VCaP (cell line): Measurements from ENCODE around the gene HOXA13.

Experiments used
- H3K27ac ChIP-seq: fragments of 450-650 bp; 2 replicates; pipeline ENCODE4 v1.5.1; 2017
- TF ChIP-seq, protein P1 (sequence below): fragments of 450-650 bp; conservative IDR thresholded peaks from 2 replicates; pipeline ENCODE4 v1.5.1; 2017; ENCODE audit warnings: mild to moderate bottlenecking, moderate library complexity

HOXA13 gene

GRCh38 chr7:27161214-27161720 lies 38.6 kb downstream of the HOXA13 start:
- H3K27ac ChIP-seq: peak overlapping the region; percentile 99
- TF ChIP-seq, protein P1, sequence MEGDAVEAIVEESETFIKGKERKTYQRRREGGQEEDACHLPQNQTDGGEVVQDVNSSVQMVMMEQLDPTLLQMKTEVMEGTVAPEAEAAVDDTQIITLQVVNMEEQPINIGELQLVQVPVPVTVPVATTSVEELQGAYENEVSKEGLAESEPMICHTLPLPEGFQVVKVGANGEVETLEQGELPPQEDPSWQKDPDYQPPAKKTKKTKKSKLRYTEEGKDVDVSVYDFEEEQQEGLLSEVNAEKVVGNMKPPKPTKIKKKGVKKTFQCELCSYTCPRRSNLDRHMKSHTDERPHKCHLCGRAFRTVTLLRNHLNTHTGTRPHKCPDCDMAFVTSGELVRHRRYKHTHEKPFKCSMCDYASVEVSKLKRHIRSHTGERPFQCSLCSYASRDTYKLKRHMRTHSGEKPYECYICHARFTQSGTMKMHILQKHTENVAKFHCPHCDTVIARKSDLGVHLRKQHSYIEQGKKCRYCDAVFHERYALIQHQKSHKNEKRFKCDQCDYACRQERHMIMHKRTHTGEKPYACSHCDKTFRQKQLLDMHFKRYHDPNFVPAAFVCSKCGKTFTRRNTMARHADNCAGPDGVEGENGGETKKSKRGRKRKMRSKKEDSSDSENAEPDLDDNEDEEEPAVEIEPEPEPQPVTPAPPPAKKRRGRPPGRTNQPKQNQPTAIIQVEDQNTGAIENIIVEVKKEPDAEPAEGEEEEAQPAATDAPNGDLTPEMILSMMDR: no peak; the same call in none of the 2 replicates

DNA sequence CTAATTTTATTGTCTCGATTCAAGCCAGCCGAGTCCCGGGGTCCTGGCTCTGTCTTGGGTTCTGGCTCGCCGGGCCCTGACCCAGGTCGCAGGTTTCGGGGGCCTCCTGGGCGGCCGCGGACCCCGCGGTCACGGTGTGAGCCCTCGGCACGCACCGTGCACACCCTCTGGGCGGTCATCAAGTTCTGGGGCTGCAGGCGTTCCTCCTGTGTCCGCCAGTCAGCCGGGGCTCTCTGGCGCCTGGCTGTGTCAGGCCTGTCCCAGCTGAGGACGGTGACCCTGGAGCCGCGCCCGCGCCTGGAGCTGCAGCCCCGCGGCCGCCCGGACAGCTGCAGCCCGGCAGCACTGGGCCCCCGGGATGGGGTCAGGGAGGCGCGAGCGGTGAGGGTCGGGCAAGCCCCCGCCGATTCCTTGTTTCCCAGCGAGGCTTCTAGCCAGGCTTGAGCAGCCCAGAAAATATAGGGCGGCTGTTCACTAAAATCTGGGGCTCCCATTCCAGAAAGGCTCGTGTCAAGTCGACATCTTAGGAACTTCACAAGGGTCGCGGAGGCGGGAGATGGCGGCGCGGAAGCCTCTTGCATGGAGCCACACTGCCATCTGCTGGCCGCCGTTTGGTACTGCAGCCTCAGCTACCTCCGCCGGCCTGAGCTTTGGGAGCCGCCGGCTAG lies 39.2 kb downstream of the HOXA13 start:
- TF ChIP-seq, protein P1: peak; percentile 96
- peak overlapping the region; percentile 99 for H3K27ac ChIP-seq

- peak overlapping the region; percentile 99 for H3K27ac ChIP-seq
- TF ChIP-seq, protein P1: no peak
These were observed 39.7 kb downstream of the HOXA13 start for GRCh38 chr7:27160145-27160545.

DNA sequence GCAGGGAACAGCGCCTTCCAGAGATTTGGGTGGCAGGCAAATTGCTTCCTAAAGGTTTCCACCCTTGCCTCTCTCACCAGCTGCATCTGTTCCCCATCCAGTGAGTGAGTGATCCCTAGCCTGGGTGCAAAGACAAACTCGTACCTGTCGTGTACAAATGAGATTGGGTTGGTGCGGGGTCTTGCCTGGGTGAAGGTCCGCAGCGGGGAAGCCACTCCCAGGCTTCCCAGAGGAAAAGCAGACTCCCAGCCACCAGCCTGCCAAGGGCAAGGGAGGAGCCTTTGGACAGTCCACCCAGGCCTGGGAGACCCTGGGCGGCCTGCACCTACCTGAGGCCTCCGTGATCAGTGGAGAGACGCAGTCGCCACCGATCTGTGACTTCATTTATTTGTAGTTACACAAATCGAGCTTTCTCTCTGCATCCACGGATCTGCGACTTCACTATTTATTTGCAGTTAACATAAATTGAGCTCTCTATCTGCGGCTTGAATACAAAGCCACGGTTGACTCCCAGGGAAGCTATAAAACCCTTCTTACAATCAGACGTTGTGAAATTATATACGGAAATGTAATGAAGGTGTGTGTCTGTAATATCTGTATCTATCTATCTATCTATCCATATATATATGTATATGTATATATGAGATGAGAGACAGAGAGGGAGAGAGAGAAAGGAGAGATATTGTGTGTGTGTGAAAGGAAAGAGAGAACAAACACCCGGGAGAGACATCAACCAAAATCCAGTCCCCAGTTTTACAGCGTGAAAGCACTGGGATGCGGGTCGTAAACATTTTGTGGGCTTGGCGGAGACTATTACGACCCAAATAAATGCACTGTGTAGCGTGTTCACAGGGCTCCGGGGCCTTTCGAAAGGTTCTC lies 40.4 kb downstream of the HOXA13 start:
- H3K27ac ChIP-seq: peak overlapping the region; percentile 99

GRCh38 chr7:27158436-27159265 lies 41.2 kb downstream of the HOXA13 start:
- TF ChIP-seq, protein P1: no peak
- H3K27ac ChIP-seq: peak overlapping the region; percentile 99; the same call in 1 of the 2 replicates

More for the DNA sequence above, 40.4 kb downstream of the HOXA13 start:
- TF ChIP-seq, protein P1: no peak

DNA sequence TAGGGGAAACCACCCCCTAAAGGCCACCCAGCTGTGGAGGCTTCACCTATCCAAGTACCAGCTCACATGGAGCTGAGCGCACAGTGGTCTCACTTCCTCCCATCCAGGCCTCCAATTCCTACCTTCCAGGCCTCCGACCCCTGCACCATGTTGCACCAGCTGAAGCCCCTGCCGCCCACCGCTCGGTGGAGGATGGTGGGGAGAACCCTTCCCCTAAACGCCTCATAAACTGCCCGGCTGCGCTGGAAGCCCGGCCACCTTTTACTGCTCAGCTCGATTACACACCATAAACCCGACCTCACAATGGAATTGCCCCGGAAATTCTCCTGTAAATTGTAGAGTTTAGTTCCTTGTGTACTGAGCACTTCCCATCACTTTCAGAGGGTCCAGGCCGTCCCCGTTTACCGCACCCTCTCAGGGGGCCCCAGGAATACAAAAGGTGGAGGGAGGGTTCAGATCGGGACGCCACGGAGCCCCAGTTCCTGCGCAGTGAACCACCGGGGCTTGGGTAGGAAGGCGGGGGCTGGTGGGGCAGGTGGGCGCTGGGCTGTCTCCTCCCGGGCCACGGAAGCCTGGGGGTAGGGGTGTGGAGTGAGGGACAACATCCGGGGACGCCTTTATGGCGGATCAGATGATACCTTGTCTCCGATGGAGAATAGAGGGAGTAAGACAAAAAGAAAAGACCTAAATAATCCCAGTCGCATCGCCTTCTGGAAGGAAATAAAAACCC lies 42.0 kb downstream of the HOXA13 start:
- H3K27ac ChIP-seq: no peak overlapping the region
- TF ChIP-seq, protein P1: no peak
